GM19025 (cell line): Measurements from ENCODE around the gene C16orf74.

Experiments
- ATAC-seq: cut with Tn5 transposase; IDR thresholded peaks from one replicate; pipeline ENCODE4 v1.9.1; 2021; ENCODE audit warnings: mild to moderate bottlenecking, low read depth, moderate library complexity; ENCODE audit not compliant: unreplicated experiment

The C16orf74 gene

DNA sequence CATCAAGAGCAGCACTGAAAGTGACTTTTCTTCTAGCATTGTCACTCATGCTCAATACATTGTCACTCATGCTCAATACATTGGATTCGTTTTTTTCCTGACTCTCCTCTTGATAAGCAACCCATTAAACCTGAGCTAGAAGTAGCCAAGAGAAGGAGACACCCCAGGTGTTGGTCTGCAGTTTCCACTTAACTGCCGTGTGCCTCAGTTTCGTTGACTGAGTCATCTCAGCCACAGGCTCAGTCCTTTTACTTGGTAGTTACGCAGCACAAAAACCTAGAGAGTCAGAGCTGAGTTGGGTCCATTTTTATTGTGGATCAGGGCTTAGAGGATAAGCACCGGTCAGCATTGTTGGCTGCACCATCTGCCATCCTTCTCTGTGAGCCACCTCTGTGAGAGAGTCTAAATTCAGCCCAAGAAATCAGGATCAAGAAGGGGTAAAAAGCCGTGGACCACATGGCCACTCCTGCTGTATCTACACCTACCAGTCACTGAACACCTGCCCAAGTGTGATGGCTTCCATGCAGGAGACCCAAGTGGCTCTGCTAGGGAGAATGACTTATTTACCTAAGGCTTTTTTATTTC is 73.4 kb downstream of the C16orf74 start:
- ATAC-seq, result no peak

DNA sequence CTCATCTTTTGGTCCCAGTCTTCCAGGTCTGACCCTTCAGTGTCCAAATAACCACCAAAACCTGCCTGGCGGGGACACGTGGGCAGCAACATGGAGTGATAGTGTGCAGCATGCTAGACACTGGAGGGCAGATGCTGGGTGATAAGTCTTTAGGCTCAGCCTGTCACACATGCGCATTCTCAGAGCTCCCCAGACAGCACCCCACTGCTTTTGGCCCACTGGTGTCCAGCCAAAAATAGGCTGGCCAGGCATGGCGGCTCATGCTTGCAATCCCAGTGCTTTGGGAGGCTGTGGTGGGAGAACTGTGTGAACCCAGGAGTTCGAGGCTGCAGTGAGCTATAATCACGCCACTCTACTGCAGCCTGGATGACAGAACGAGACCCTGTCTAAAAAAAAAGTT is 74.4 kb downstream of the C16orf74 start:
- no peak for ATAC-seq

DNA sequence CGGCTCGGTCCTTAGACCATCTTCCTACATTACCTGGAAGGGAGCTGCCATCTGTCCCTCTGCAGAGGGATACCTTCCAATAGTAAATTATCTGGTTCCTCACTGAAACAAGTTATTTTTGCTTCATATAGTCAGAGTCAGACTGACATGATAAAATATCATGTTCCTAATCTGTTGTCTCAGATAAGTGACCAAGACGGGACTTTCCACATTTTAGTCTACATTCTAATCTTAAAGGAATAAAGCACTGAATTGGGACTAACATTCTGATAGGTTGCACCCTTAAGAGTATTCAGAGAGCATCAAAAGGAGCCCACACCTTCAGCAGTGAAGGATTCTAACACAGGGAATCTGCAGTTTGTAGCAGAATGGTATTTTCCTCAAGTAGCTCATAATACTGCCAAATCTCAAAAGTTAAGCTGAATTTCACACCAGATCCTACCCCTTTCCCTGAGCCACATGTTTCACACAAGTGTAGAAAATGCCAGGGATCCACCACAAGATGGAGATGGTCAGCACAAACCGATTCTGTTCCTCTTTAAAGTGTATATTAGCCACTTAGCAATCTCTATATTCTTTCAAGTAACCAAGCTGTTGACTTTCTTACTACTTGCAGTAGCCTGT is 75.5 kb downstream of the C16orf74 start:
- no peak for ATAC-seq

GRCh38 chr16:85674828-85675227 is 76.1 kb downstream of the C16orf74 start:
- ATAC-seq, result no peak

- no peak for ATAC-seq
These were observed 76.5 kb downstream of the C16orf74 start for GRCh38 chr16:85674418-85674755.

- no peak for ATAC-seq
These were observed 77.1 kb downstream of the C16orf74 start for GRCh38 chr16:85673529-85674417.

GRCh38 chr16:85670840-85671239 is 80.1 kb downstream of the C16orf74 start:
- no peak for ATAC-seq

DNA sequence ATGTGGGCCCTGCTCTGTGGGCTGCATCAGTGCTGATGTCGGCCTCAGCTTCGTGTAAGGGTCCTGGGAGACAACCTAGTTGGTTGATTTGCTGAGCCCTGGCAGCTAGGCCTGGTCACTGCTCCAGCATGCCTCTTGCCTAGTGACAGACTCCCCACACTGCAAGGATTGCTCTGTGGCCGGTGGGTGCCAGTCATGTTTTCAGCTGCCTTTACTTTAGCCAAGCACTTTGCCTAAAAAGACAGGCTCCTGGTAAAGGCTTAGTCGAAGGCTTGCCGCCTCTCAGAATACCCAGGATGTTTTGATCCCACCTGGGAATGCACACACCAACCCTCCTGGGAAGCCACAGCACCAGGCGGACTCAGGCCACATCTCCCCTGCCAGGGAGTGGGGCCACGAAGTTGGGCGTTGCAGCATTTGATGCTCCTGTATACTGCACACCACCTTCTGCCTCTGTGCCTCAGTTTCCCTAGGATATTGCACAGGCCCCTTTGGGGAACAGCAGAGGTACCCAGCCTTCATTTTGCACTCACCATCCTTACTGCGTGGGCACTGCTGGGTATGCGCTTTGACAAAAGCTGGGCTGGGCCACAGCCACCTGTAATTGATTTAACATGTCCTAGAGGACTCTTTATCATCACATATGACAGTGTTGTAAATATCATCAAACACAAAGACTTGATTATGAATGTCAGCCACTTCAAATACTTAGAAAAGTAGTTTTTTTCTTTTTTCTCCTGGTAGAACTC is 82.0 kb downstream of the C16orf74 start:
- no peak for ATAC-seq

GRCh38 chr16:85667841-85668413 is 83.0 kb downstream of the C16orf74 start:
- ATAC-seq, result no peak

GRCh38 chr16:85667261-85667660 is 83.6 kb downstream of the C16orf74 start:
- ATAC-seq, result no peak

DNA sequence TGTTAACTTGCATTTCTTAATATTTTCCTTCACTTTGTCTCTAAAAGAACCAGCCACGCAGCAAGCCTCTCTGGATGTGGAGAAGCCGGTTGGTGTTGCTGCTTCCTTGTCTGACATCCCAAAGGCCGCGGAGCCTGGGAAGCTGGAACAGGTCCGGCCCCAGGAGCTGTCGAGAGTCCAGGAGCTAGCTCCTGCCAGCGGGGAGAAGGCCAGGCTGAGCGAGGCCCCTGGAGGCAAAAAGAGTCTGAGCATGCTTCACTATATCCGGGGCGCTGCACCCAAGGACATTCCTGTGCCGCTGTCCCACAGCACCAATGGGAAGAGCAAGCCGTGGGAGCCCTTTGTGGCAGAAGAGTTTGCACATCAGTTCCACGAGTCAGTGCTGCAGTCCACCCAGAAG is 85.0 kb downstream of the C16orf74 start:
- ATAC-seq, result no peak

GRCh38 chr16:85665373-85665740 is 85.5 kb downstream of the C16orf74 start:
- no peak for ATAC-seq

- no peak for ATAC-seq
These were observed 86.1 kb downstream of the C16orf74 start for GRCh38 chr16:85664580-85665372.

DNA sequence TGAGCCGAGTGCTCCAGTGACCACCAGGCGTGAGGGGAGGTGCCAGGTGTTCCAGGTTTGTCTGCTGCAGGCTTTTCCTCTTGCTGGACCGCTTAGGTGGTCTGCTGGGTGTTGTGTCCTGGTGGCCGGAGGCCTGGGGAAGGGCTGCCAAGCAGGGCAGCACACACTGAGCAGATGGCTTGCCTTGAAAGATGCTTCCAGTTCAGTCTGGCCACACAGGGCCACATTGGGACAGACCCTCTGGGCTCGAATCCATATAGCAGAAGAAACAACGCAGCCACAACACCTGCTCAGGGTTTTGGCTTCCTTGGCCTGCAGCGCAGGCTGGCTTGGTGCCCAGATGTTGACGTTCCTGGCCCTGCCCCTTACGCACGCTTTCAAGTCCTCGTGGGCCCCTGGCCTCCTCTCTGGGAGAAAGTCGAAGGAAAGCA is 87.0 kb downstream of the C16orf74 start:
- no peak for ATAC-seq

- ATAC-seq, result no peak
These were observed 87.7 kb downstream of the C16orf74 start for GRCh38 chr16:85662976-85663830.

DNA sequence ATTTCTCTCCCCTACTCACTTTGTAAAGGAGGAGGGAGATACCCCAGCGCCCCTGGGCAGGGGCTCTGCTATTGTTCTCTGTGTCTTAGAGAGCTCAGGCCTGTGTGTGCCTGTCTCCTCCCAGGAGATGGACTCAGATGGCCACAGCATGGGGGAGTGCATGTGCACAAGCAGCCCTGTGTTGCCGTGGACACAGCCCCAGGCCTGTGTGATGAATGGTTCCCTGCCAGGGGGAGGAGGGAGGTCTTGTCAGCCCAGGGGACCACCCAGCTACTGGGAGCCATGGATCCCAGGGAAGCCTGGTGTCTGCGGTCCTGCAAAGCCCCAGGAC is 88.4 kb downstream of the C16orf74 start:
- no peak for ATAC-seq

DNA sequence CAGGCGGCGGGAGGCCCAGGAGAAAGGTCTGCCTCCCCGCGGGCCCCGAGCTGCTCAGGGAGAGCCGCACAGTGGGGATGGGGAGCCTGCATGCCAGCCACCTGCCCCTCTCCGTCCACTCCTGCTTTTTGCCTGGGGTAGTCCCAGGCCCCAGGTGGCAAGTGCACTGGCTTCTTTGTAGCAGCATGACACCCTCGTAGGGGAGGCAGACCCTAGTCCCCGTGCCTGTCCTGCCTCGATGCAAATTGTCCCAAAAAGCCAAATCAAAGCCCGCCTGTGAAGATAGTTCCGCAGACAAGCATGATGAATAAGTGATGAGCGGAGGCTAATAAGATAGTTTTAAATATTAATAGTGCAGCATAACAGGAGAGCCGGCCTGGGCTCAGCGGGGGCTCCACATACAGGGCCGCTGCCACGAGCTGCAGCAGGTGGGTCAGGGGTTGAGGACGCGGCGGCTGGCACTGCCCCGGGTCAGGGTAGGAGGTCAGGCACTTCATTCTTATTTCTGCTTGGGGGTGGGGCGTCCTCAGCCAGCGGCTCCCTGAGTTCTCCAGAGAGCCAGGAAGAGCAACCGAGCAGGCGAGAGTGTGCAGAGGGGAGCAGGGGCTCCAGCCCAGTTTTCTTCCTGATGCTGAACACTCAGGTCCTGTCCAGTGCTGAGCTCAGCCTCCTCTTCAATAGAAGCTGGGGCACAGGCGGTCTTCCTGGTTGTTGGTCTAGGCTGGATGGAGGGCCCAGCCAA is 89.0 kb downstream of the C16orf74 start:
- no peak for ATAC-seq
